ENCODE results near the gene IL1RAPL2. TPM values are rescaled to one million over a fixed set of nuclear protein-coding genes. Genes with fewer than 3 reads are reported as not detected.
A peak's percentile ranks its signal among the peaks of the same experiment; 100 is the strongest.
"Not testable (repeated sequence)": the region's sequence is repeated elsewhere in the genome, so short reads cannot be mapped to it uniquely, and the experiment has no call there.

The IL1RAPL2 gene
- polyA plus RNA-seq, 1 donor: 0.16 TPM

- no peak overlapping the region for H3K4me3 ChIP-seq (ENCODE audit: low read length)
- DNase-seq: no peak
- H3K27ac ChIP-seq (ENCODE audit: low read length): no peak overlapping the region
- H3K36me3 ChIP-seq (ENCODE audit: control insufficient read depth, insufficient read depth, low read length): no peaks in the 10 kb centered on the region
- no peaks in the 10 kb centered on the region for H3K27me3 ChIP-seq (ENCODE audit: control insufficient read depth, insufficient read depth, low read length)
- no peaks in the 10 kb centered on the region for H3K4me1 ChIP-seq (ENCODE audit: control insufficient read depth, insufficient read depth, low read length)
- no peaks in the 10 kb centered on the region for H3K9me3 ChIP-seq (ENCODE audit: control insufficient read depth, low read depth, low read length)
These were observed 1207.8 kb downstream of the IL1RAPL2 start for GRCh38 chrX:105773801-105774200.

- Histone ChIP-seq H3K36me3 (ENCODE audit: control insufficient read depth, insufficient read depth, low read length) (no peaks in the 10 kb centered on the region), H3K9me3 (ENCODE audit: control insufficient read depth, low read depth, low read length) (no peaks in the 10 kb centered on the region), H3K27me3 (ENCODE audit: control insufficient read depth, insufficient read depth, low read length) (no peaks in the 10 kb centered on the region), H3K4me1 (ENCODE audit: control insufficient read depth, insufficient read depth, low read length) (no peaks in the 10 kb centered on the region), H3K27ac (ENCODE audit: low read length) (no peak overlapping the region), H3K4me3 (ENCODE audit: low read length) (no peak overlapping the region)
- DNase-seq: no peak
- no CpG with 5 or more reads among the region's 3 CpGs for WGBS (ENCODE audit: insufficient coverage, low lambda C conversion rate)
These were observed 1209.7 kb downstream of the IL1RAPL2 start for GRCh38 chrX:105775679-105776078.

GRCh38 chrX:105781804-105782203 lies 1215.8 kb downstream of the IL1RAPL2 start:
- Histone ChIP-seq H3K36me3 (ENCODE audit: control insufficient read depth, insufficient read depth, low read length) (no peaks in the 10 kb centered on the region), H3K4me3 (ENCODE audit: low read length) (no peak overlapping the region), H3K4me1 (ENCODE audit: control insufficient read depth, insufficient read depth, low read length) (no peaks in the 10 kb centered on the region), H3K27ac (ENCODE audit: low read length) (no peak overlapping the region), H3K9me3 (ENCODE audit: control insufficient read depth, low read depth, low read length) (no peaks in the 10 kb centered on the region), H3K27me3 (ENCODE audit: control insufficient read depth, insufficient read depth, low read length) (no peaks in the 10 kb centered on the region)
- no CpG with 5 or more reads among the region's 1 CpG for WGBS (ENCODE audit: insufficient coverage, low lambda C conversion rate)
- DNase-seq: peak in 1 of 2 donors; percentile 1

- H3K36me3 ChIP-seq (ENCODE audit: control insufficient read depth, insufficient read depth, low read length); H3K4me1 ChIP-seq (ENCODE audit: control insufficient read depth, insufficient read depth, low read length): not testable (repeated sequence)
- WGBS (ENCODE audit: insufficient coverage, low lambda C conversion rate): no CpG with 5 or more reads among the region's 26 CpGs
These were observed 1230.9 kb downstream of the IL1RAPL2 start for GRCh38 chrX:105796877-105797276.

GRCh38 chrX:105803891-105804290 lies 1237.9 kb downstream of the IL1RAPL2 start:
- Histone ChIP-seq H3K27me3 (ENCODE audit: control insufficient read depth, insufficient read depth, low read length) (no peaks in the 10 kb centered on the region), H3K9me3 (ENCODE audit: control insufficient read depth, low read depth, low read length) (no peaks in the 10 kb centered on the region), H3K4me1 (ENCODE audit: control insufficient read depth, insufficient read depth, low read length) (no peaks in the 10 kb centered on the region), H3K27ac (ENCODE audit: low read length) (no peak overlapping the region), H3K4me3 (ENCODE audit: low read length) (no peak overlapping the region), H3K36me3 (ENCODE audit: control insufficient read depth, insufficient read depth, low read length) (no peaks in the 10 kb centered on the region)
- no peak for DNase-seq
- WGBS (ENCODE audit: insufficient coverage, low lambda C conversion rate): no CpG with 5 or more reads among the region's 2 CpGs

More at GRCh38 chrX:105796877-105797276, 1230.9 kb downstream of the IL1RAPL2 start:
- H3K27ac ChIP-seq (ENCODE audit: low read length); H3K4me3 ChIP-seq (ENCODE audit: low read length); DNase-seq; H3K27me3 ChIP-seq (ENCODE audit: control insufficient read depth, insufficient read depth, low read length); H3K9me3 ChIP-seq (ENCODE audit: control insufficient read depth, low read depth, low read length): not testable (repeated sequence)

GRCh38 chrX:105805655-105806054 lies 1239.7 kb downstream of the IL1RAPL2 start:
- not testable (repeated sequence) for H3K36me3 ChIP-seq (ENCODE audit: control insufficient read depth, insufficient read depth, low read length); H3K4me1 ChIP-seq (ENCODE audit: control insufficient read depth, insufficient read depth, low read length); H3K4me3 ChIP-seq (ENCODE audit: low read length); H3K27ac ChIP-seq (ENCODE audit: low read length); DNase-seq; H3K27me3 ChIP-seq (ENCODE audit: control insufficient read depth, insufficient read depth, low read length); H3K9me3 ChIP-seq (ENCODE audit: control insufficient read depth, low read depth, low read length)

GRCh38 chrX:105816517-105816916 lies 1250.5 kb downstream of the IL1RAPL2 start:
- DNase-seq: no peak
- no CpG with 5 or more reads among the region's 2 CpGs for WGBS (ENCODE audit: insufficient coverage, low lambda C conversion rate)
- no peak overlapping the region for H3K4me3 ChIP-seq (ENCODE audit: low read length)
- H3K27ac ChIP-seq (ENCODE audit: low read length): no peak overlapping the region
- no peaks in the 10 kb centered on the region for H3K36me3 ChIP-seq (ENCODE audit: control insufficient read depth, insufficient read depth, low read length)
- H3K9me3 ChIP-seq (ENCODE audit: control insufficient read depth, low read depth, low read length): no peaks in the 10 kb centered on the region
- no peaks in the 10 kb centered on the region for H3K4me1 ChIP-seq (ENCODE audit: control insufficient read depth, insufficient read depth, low read length)
- peaks cover 20% of the 10 kb centered on the region for H3K27me3 ChIP-seq (ENCODE audit: control insufficient read depth, insufficient read depth, low read length)

All from large intestine (tissue), 3 donors.